HG03039 (cell line): ENCODE results near the gene RPS16.
"Not testable (repeated sequence)": the region's sequence is repeated elsewhere in the genome, so short reads cannot be mapped to it uniquely, and the experiment has no call there.

Source experiments
- ATAC-seq: cut with Tn5 transposase; IDR thresholded peaks from one replicate; pipeline ENCODE4 v1.9.1; 2021; ENCODE audit warnings: mild to moderate bottlenecking, moderate library complexity; ENCODE audit not compliant: unreplicated experiment

RPS16 gene

GRCh38 chr19:39435499-39436349, at the start of gene RPS16:
Gene RPS16 (minus strand): TSS chr19:39435949. CDS start chr19:39435895, 54 bp downstream.
- peak; percentile 74 for ATAC-seq

GRCh38 chr19:39483141-39483540, 47.4 kb upstream of the RPS16 start:
- ATAC-seq, result no peak

- no peak for ATAC-seq
Measured at GRCh38 chr19:39481676-39482075, 45.9 kb upstream of the RPS16 start.

- peak; percentile 10 for ATAC-seq
Measured at GRCh38 chr19:39481229-39481545, 45.4 kb upstream of the RPS16 start.

- peak; percentile 89 for ATAC-seq
Measured at GRCh38 chr19:39480337-39481228, 44.8 kb upstream of the RPS16 start, which contains the start of gene TIMM50. Gene TIMM50 (plus strand): TSS chr19:39480838. CDS start chr19:39480854, 16 bp downstream.

GRCh38 chr19:39479916-39480315, 44.2 kb upstream of the RPS16 start:
- ATAC-seq, result no peak

- not testable (repeated sequence) for ATAC-seq
Measured at GRCh38 chr19:39479319-39479801, 43.6 kb upstream of the RPS16 start.

- no peak for ATAC-seq
Measured at GRCh38 chr19:39475748-39476147, 40.0 kb upstream of the RPS16 start.

- ATAC-seq, result no peak
Measured at GRCh38 chr19:39474139-39474620, 38.4 kb upstream of the RPS16 start.

GRCh38 chr19:39473443-39473960, 37.8 kb upstream of the RPS16 start:
- ATAC-seq, result no peak

- no peak for ATAC-seq
Measured at GRCh38 chr19:39472746-39473442, 37.1 kb upstream of the RPS16 start.

GRCh38 chr19:39471756-39472536, 36.2 kb upstream of the RPS16 start:
- no peak for ATAC-seq

- ATAC-seq, result no peak
Measured at GRCh38 chr19:39470724-39471339, 35.1 kb upstream of the RPS16 start.

- no peak for ATAC-seq
Measured at GRCh38 chr19:39469567-39469966, 33.8 kb upstream of the RPS16 start.

- no peak for ATAC-seq
Measured at GRCh38 chr19:39469036-39469435, 33.3 kb upstream of the RPS16 start.

GRCh38 chr19:39467941-39468340, 32.2 kb upstream of the RPS16 start:
- ATAC-seq, result no peak

GRCh38 chr19:39465956-39466747, 30.4 kb upstream of the RPS16 start:
- no peak for ATAC-seq

- no peak for ATAC-seq
Measured at GRCh38 chr19:39463403-39463802, 27.7 kb upstream of the RPS16 start.

- ATAC-seq, result not testable (repeated sequence)
Measured at GRCh38 chr19:39451257-39451656, 15.5 kb upstream of the RPS16 start.
